Right renal cortex interstitium (tissue), 3 donors: ENCODE data around the gene TMEM154. TPM values are rescaled to one million over a fixed set of nuclear protein-coding genes. Genes with fewer than 3 reads are reported as not detected.
"Not testable (repeated sequence)": the region's sequence is repeated elsewhere in the genome, so short reads cannot be mapped to it uniquely, and the experiment has no call there.

Source experiments
- DNase-seq, 3 donors: peaks; one replicate each; pipeline ENCODE4 v3.0.0-alpha.2; 2013; ENCODE audit warnings: low read depth in 3 of 3, low spot score in 2 of 3
- polyA plus RNA-seq, 3 donors: library from polyadenylated mRNA; unstranded; fragments of 120-200 nt; gene quantifications; one replicate each; pipeline ENCODE4 v1.2.1, GENCODE V29; 2013; ENCODE audit not compliant: insufficient read length in 3 of 3

Gene TMEM154
- polyA plus RNA-seq, 3 donors, result 0.64 to 1.4 (median 0.72) TPM

DNA sequence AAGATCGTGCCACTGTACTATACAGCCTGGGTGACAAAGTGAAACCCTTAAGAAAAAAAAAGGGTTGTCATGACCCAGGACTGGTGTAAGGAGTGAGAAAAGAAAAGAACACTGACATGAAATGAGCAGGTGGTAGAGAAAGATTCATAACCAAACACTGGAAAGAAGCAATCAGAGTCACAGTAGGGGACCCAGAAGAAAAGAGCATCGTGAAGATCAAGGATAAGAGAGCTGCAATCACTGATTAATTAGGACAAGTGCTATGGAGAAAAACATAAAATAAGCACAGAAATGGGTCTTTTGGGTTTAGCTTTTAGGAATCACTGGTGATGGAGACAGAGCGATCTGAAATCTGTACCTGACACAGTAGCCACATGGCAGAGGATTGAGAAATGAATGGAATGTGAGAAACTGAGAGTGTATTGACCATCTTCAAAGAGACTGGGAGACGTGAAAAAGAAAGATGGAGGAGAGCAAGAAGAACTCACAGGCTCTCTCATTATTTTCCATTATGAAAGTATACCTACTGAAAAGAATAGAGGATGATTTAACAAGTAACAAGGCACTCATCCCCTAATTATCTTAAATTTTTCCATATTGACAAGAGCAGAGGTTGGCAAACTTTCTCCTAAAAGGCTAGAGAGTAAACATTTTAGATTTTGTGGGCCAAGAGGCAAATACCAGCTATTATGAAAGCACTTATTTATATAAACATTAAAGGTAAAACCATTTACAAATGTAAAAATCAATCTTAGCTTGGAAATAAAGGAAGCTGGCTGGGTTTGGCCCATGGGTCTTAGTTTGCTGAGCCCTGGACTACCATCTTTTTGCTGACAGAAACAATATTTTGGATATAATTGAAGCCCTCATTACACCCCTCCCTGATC, 7.3 kb downstream of the TMEM154 start:
- no peak for DNase-seq

- DNase-seq, result no peak
Observed at GRCh38 chr4:152668338-152668964, 11.3 kb downstream of the TMEM154 start.

DNA sequence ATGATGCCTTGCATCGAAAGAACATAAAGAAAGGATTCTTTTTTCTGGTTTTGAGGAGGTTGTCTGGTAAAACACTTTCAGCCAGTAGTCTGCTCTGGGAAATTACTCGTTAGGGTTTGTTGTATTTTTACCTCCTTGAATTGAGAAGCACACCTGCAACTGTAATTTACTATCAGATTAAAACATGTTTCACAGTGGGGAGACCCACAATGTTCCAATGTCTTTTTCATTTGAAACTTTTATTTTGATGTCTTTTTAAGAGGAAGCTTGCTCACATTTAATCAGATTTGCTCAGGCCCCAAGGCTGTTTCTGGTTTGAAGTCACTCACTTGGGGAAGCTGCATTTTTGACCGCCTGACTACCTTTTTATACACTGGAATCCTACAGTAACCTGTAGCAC, 12.0 kb downstream of the TMEM154 start:
- DNase-seq, result no peak

DNA sequence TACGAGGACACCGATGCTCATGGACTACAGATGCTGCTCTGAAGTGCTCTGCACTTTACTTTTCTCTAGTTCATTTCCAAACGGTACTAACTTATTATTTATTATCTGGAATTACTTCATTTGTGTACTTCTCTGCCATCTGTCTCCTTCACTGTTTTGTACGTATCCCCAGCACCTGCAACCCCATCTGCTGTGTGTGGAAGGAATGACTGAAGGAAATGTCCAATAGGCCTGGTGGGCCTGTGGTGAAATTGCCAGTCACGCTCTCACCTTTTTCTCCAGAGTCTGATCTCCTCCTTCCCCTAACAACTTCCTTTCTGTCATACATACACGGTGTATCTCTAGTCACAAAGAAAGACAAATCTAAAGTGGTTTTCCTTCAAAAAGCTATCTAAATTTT, 12.9 kb downstream of the TMEM154 start:
- no peak for DNase-seq

- no peak for DNase-seq
Observed at GRCh38 chr4:152665691-152666395, 14.0 kb downstream of the TMEM154 start.

DNA sequence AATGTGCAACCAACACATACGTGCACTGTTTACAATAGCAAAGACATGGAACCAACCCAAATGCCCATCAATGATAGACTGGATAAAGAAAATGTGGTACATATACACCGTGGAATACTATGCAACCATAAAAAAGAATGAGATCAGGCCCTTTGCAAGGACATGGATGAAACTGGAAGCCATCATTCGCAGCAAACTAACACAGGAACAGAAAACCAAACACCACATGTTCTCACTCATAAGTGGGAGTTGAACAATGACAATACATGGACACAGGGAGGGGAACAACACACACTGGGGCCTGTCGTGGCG, 15.8 kb downstream of the TMEM154 start:
- DNase-seq, result not testable (repeated sequence)

DNA sequence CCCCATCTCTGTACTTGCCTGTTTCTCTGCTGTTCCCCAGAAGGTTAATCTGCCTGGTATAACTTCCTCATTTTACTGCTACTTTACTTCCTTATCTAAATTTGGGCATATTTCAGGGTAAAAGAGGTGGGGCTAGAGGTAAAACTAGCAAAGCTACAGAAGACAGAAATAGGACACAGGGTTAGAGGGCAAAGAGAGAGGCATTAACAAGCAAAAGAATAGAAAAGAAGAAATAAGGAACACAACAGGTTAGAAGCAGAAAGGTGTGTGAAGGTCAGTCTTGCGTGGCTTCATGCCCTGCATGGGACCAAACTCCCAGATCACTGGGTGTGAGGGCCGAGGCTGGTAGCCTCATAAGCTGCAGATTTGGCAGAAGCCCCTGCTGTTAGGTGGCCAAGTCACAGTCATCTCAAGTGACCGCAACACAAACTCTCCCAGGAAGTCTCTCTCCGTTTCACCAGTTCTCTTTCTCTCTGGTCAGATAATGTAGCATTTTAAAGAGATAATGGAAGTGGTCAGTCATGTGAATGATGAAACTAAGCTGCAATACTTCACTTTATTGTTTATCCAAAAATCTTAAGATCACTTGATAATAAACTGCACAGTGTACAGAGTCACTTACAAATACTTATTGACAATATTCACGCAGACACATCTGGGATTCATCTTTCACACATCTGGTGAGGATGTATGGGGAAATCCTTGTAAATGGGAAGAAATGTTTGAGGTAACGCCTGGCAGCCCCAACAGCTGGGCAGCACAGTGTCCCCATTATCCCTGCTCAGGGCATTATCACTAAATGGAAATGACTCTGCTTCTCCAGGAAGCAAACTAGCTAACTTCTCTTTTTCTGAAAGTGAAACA, 16.4 kb downstream of the TMEM154 start:
- no peak for DNase-seq

- no peak for DNase-seq
Observed at GRCh38 chr4:152661649-152662048, 18.1 kb downstream of the TMEM154 start.

GRCh38 chr4:152660526-152660925, 19.3 kb downstream of the TMEM154 start:
- no peak for DNase-seq

DNA sequence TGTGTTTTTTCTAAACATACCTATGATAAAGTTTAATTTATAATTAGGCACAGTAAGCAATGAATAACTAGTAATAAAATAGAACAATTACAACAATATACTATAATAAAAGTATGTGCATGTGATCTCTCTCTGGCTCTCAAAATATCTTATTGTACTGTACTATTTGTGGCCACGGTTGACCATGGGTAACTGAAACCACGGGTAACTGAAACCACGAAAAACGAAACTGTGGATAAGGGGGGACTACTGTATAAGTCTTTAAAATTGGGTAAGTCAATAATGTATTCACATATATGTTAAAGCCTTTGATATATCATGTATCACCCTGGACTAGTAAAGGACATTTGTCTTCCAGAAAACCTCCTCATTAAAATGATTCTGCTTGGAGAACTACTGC, 20.0 kb downstream of the TMEM154 start:
- no peak for DNase-seq

DNA sequence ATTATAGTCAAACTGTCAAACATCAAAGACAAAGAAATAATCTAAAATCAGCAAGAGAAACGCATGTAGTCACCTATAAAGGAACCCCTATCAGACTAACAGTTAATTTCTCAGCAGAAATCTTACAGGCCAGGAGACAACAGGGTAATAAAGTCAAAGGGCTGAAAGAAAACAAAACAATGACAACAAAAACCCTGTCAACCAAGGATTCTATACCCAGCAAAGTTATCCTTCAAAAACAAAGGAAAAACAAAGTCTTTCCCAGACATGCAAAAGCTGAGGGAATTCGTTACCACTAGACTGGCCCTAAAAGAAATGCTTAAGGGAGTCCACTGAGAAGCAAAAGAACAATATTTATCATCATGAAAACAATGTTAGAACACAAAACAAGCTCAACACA, 22.1 kb downstream of the TMEM154 start:
- DNase-seq, result no peak

DNA sequence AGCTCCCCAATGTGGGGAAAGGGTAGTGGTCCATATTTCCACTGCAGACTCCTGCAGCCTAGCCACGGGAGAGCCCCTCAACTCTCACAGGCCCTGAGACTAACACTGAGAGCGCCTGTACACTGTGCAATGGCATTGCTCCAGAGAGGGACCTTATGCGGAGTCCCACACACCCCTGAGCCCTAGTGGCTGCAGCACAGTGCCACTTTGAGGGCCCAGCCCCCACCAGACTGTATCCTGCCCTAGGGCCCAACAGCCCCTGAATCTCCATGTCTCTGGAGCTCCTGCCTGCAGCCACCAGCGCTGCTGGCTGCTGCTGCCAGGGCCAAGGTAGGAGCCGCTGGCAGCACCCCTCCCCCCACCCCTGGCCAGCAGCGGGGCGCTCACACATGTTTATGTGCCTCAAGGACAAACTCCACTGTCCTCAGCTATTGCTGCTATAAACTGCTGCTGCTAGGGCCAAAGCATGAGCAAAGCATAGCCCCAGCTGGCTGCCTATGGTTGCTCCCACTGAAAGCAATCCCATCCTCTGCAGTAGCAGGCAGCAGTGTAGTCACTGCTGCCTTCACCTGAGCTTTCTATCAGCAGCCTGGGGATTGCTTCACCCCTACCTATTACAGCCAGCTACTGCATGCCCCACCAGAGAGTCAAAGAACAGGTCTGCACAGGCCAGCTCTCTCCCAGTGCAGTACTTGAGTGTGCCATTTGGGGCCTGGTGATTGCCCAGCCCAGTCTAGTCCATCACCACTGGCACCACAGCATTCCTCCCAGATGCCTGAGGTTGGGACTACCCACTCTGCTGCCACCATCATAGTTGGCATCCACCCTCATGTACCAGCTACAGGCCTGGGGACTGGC, 24.3 kb downstream of the TMEM154 start:
- no peak for DNase-seq

DNA sequence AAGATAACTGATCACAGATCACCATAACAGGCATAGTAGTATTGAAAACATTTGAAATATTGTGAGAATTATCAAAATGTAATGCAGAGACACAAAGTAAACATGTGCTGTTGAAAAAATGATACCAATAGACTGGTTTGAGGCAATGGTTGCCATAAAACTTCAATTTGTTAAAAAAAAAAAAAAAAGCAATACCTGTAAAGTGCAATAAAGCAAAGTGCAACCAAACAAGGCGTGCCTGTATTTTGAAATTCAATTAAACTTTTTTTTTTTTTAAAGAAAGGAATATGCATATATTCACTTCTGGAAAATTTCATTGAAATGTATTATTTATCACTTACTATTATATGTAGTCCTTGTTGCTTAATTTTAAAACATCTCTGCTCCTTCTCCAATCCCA, 27.7 kb downstream of the TMEM154 start:
- no peak for DNase-seq

- no peak for DNase-seq
Observed at GRCh38 chr4:152651473-152652060, 28.2 kb downstream of the TMEM154 start.

DNA sequence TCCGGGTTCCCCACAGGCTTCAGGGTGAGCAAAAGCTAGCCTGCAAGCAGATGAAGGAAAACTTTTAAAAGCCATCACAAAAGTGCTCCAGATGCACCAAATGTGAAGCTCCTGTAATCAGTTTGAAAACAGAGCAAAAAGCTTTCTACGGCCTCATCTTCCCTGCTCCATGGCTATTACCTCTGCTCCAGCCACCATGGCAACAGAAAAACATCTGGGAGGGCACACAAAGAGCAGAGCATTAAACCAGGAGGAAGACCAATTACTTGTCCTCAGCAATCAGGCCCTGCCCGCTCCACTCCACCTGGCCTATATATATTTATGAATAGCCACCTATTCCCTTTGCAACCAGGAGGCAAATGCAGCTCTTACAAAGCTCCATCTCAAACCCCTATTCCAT, 33.6 kb downstream of the TMEM154 start:
- DNase-seq, result no peak

GRCh38 chr4:152644130-152644529, 35.7 kb downstream of the TMEM154 start:
- no peak for DNase-seq

- no peak for DNase-seq
Observed at GRCh38 chr4:152643153-152644035, 36.4 kb downstream of the TMEM154 start.
